Cardiac muscle cell (in vitro differentiated cells and primary cell): ENCODE measurements around the gene BBX. TPM values are rescaled to one million over a fixed set of nuclear protein-coding genes. Genes with fewer than 3 reads are reported as not detected.

Source experiments
- DNase-seq, 2 donors: peaks; one replicate each; pipeline versions ENCODE4 v3.0.0 to v3.0.0-alpha.2; 2010 to 2017; ENCODE audit warnings: low read depth in 1 of 2, low spot score in 1 of 2
- H3K27ac ChIP-seq: fragments of 200-600 bp; sonication (generic); 2 replicates; pipeline ENCODE4 v1.5.1; 2016
- H3K27me3 ChIP-seq: fragments of 200-600 bp; sonication (generic); 2 replicates; pipeline ENCODE4 v1.6.0; 2016; ENCODE audit warnings: control low read depth
- H3K36me3 ChIP-seq: fragments of 200-600 bp; sonication (generic); 2 replicates; pipeline ENCODE4 v1.5.1; 2016; ENCODE audit warnings: control low read depth
- H3K4me1 ChIP-seq: fragments of 200-600 bp; sonication (generic); 2 replicates; pipeline ENCODE4 v1.8.1; 2017; ENCODE audit warnings: low read depth, mild to moderate bottlenecking, mixed run types
- H3K4me3 ChIP-seq: fragments of 200-600 bp; sonication (generic); 2 replicates; pipeline ENCODE4 v1.5.1; 2016; ENCODE audit warnings: mild to moderate bottlenecking
- H3K9me3 ChIP-seq: fragments of 200-600 bp; sonication (generic); 2 replicates; pipeline ENCODE4 v1.5.1; 2017; ENCODE audit warnings: low read depth, mild to moderate bottlenecking, control low read depth
- polyA plus RNA-seq: library from polyadenylated mRNA; unstranded; fragments of >200 nt; fragmentation: Nextera tagmentation; extraction: Ambion mirVana; gene quantifications from 2 replicates; pipeline ENCODE4 v1.2.1, GENCODE V29; 2016
- total RNA-seq: library from RNA; depleted of rRNA; stranded (reverse); fragments of >200 nt; gene quantifications from 2 replicates; pipeline ENCODE4 v1.2.3, GENCODE V29; 2016
- TF ChIP-seq, protein P1 (sequence below): IDR thresholded peaks from 2 replicates; pipeline ENCODE4 v1.5.1; 2012; ENCODE audit warnings: low read depth, mild to moderate bottlenecking, low read length

Gene BBX
- total and polyA plus RNA-seq, 2 experiments from 2014 or later = 77.5 to 96.2 TPM

DNA sequence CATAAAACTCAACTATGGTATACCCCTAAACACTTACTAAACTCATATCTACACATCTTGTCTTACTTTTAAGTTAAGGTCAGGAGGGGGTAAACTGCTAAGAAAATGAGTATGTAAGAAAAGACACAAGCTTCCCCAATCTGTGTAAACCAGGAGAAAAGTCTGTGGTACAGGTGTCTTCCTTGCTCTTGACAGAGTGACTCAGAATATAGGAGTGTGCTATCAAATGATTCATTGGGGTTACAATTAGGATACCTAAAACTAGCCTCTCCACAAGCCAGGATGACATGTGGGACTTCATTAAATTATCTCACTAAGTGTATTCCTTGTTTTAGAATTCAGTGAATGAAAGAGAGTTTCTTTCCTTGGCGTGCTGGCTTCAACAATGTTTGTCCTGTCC is 274.8 kb downstream of the BBX start:
- TF ChIP-seq, protein P1, sequence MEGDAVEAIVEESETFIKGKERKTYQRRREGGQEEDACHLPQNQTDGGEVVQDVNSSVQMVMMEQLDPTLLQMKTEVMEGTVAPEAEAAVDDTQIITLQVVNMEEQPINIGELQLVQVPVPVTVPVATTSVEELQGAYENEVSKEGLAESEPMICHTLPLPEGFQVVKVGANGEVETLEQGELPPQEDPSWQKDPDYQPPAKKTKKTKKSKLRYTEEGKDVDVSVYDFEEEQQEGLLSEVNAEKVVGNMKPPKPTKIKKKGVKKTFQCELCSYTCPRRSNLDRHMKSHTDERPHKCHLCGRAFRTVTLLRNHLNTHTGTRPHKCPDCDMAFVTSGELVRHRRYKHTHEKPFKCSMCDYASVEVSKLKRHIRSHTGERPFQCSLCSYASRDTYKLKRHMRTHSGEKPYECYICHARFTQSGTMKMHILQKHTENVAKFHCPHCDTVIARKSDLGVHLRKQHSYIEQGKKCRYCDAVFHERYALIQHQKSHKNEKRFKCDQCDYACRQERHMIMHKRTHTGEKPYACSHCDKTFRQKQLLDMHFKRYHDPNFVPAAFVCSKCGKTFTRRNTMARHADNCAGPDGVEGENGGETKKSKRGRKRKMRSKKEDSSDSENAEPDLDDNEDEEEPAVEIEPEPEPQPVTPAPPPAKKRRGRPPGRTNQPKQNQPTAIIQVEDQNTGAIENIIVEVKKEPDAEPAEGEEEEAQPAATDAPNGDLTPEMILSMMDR = no peak
- H3K27me3 ChIP-seq = no peaks in the 10 kb centered on the region
- H3K4me3 ChIP-seq = no peak overlapping the region
- no peak overlapping the region for H3K27ac ChIP-seq
- no peaks in the 10 kb centered on the region for H3K9me3 ChIP-seq
- DNase-seq = no peak
- H3K4me1 ChIP-seq = peaks cover 7% of the 10 kb centered on the region
- H3K36me3 ChIP-seq = peaks cover 31% of the 10 kb centered on the region

GRCh38 chr3:107798381-107798780 is 275.6 kb downstream of the BBX start:
- DNase-seq = peak in 1 of 2 donors; percentile 72
- Histone ChIP-seq H3K4me3 (no peak overlapping the region), H3K36me3 (peaks cover 33% of the 10 kb centered on the region), H3K9me3 (no peaks in the 10 kb centered on the region), H3K27ac (no peak overlapping the region), H3K27me3 (no peaks in the 10 kb centered on the region), H3K4me1 (peaks cover 7% of the 10 kb centered on the region)
- TF ChIP-seq, protein P1 = no peak

DNA sequence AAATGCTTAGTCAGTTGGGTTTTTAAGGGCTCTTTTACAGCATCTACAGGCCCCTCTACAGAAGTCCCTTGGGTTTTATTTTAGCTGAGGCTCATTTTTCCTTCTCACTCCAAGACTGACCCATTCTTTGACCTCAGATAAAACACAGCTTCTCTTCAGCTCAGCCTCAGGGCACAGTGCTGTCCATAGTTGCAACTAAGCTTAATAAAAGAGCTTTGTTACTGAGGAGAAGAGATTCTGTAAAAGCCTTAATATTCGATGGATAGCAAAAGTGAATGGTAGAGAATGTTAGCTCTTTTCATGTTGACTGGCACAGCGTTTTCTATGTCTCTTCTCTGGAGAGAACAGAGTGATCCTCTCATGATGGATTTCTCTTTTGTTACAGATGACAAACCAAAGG is 277.9 kb downstream of the BBX start:
- Histone ChIP-seq H3K27me3 (no peaks in the 10 kb centered on the region), H3K4me1 (peaks cover 7% of the 10 kb centered on the region), H3K36me3 (peaks cover 45% of the 10 kb centered on the region), H3K27ac (peak overlapping the region; percentile 53), H3K9me3 (no peaks in the 10 kb centered on the region), H3K4me3 (no peak overlapping the region)
- TF ChIP-seq, protein P1 = no peak
- no peak for DNase-seq

GRCh38 chr3:107803170-107803569 is 280.4 kb downstream of the BBX start:
- Histone ChIP-seq H3K9me3 (no peaks in the 10 kb centered on the region), H3K4me3 (no peak overlapping the region), H3K27ac (no peak overlapping the region), H3K4me1 (peaks cover 3% of the 10 kb centered on the region), H3K36me3 (peaks cover 63% of the 10 kb centered on the region), H3K27me3 (no peaks in the 10 kb centered on the region)
- TF ChIP-seq, protein P1 = no peak
- DNase-seq = no peak

- H3K4me1 ChIP-seq = no peaks in the 10 kb centered on the region
- peaks cover 58% of the 10 kb centered on the region for H3K36me3 ChIP-seq
- H3K9me3 ChIP-seq = no peaks in the 10 kb centered on the region
- TF ChIP-seq, protein P1 = no peak
- no peak for DNase-seq
- H3K27me3 ChIP-seq = no peaks in the 10 kb centered on the region
- H3K27ac ChIP-seq = no peak overlapping the region
- H3K4me3 ChIP-seq = no peak overlapping the region
Observed at GRCh38 chr3:107806021-107806420, 283.3 kb downstream of the BBX start.

DNA sequence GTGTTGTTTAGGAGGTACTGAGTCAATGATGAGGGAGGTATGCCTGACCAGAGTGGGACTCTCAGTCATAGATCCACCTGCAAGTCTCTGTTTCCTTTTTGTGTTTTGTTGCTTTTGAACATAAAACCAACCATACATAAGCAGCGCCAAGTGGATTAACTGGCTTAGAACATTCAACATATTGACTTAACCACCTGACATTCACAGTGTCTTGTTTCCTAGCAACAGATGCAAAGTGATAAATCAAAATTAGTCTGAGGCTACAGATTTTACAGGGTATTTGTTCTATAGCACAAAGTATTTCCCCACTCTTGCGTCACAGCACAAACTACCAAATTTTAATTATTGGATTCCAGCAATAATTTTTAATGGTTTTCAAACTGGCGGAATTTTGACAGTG is 283.8 kb downstream of the BBX start:
- no peaks in the 10 kb centered on the region for H3K4me1 ChIP-seq
- no peak overlapping the region for H3K27ac ChIP-seq
- H3K4me3 ChIP-seq = no peak overlapping the region
- no peaks in the 10 kb centered on the region for H3K9me3 ChIP-seq
- TF ChIP-seq, protein P1 = no peak
- no peaks in the 10 kb centered on the region for H3K27me3 ChIP-seq
- peaks cover 53% of the 10 kb centered on the region for H3K36me3 ChIP-seq
- DNase-seq = no peak
